NT2/D1 (cell line): ENCODE data around the gene HOXA3.

Experiments used
- DNase-seq: peaks from one replicate; pipeline ENCODE4 v3.0.0-alpha.2; 2011; ENCODE audit warnings: low read depth, low spot score
- H3K27me3 ChIP-seq: 2 replicates; pipeline ENCODE4 v1.6.0; 2011; ENCODE audit warnings: mild to moderate bottlenecking; ENCODE audit not compliant: insufficient read length, insufficient read depth
- H3K36me3 ChIP-seq: 2 replicates; pipeline ENCODE4 v1.6.1; 2011; ENCODE audit warnings: mild to moderate bottlenecking, low read length, mixed read lengths; ENCODE audit not compliant: insufficient read depth, insufficient read length
- H3K4me1 ChIP-seq: 2 replicates; pipeline ENCODE4 v1.5.1; 2011; ENCODE audit not compliant: insufficient read depth, insufficient read length
- H3K4me3 ChIP-seq: 2 replicates; pipeline ENCODE4 v1.5.1; 2011; ENCODE audit warnings: low read depth; ENCODE audit not compliant: insufficient read length
- H3K9ac ChIP-seq: 2 replicates; pipeline ENCODE4 v1.6.0; 2011; ENCODE audit warnings: low read depth; ENCODE audit not compliant: insufficient read length
- H3K9me3 ChIP-seq: 2 replicates; pipeline ENCODE4 v1.5.1; 2011; ENCODE audit warnings: mild to moderate bottlenecking, low read length; ENCODE audit not compliant: insufficient read depth
- SUZ12 ChIP-seq: IDR thresholded peaks from 2 replicates; pipeline ENCODE4 v1.6.1; 2011; ENCODE audit not compliant: insufficient read length, insufficient read depth; ENCODE audit errors: extremely low read depth
- YY1 ChIP-seq: IDR thresholded peaks from 2 replicates; pipeline ENCODE4 v1.6.1; 2011; ENCODE audit not compliant: insufficient read length, insufficient read depth
- ZNF274 ChIP-seq: IDR thresholded peaks from 2 replicates; pipeline ENCODE4 v1.6.1; 2011; ENCODE audit warnings: mild to moderate bottlenecking, low read depth, low read length

The HOXA3 gene

DNA sequence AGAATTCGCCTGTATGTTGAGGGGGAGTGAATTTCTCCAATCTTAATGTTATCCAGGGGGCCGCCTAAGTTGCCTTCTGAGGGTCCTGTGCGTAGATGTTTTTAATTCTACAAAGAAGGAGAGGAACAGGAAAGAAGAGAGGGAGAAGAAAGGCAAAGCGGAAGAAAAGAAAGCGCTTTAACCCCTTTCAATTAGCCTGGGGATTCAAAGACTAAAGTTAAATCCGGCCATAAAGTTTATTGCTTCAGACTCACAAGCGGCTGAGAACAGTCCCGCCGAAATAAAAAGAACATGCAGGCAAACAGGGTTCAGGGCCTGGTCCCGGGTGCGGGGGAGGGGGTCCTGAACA is 13.4 kb downstream of the HOXA3 start:
- no peak for DNase-seq
- Histone ChIP-seq H3K9ac (peak overlapping the region; percentile 43), H3K4me1 (no peaks in the 10 kb centered on the region), H3K4me3 (peak overlapping the region; percentile 20), H3K36me3 (no peaks in the 10 kb centered on the region), H3K9me3 (no peaks in the 10 kb centered on the region), H3K27me3 (peaks cover 99% of the 10 kb centered on the region)
- no peak for TF ChIP-seq ZNF274
- no peak for TF ChIP-seq SUZ12
- TF ChIP-seq YY1, result no peak

DNA sequence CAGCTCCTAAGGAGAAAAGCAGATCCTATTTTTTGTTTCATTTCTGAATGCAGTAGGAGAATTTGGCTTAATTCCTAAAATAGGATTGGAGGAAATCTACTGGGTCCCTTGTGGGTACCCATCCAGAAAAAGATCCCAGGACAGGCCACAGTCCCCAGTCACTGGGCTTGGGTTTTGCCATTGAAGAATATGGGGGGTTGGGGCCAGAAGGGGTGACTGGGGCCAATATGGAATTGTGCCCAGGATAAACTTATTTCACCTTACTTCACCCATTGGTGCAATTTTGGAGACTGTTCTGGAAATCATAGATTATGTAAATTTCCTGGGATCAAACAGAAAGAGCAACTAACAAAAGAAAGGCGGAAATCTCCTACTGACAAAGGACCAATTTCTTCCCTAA is 13.9 kb downstream of the HOXA3 start:
- no peaks in the 10 kb centered on the region for H3K9me3 ChIP-seq
- no peaks in the 10 kb centered on the region for H3K4me1 ChIP-seq
- no peak overlapping the region for H3K9ac ChIP-seq
- no peak for TF ChIP-seq SUZ12
- no peak for TF ChIP-seq ZNF274
- TF ChIP-seq YY1, result no peak
- no peaks in the 10 kb centered on the region for H3K36me3 ChIP-seq
- DNase-seq, result no peak
- peaks cover 100% of the 10 kb centered on the region for H3K27me3 ChIP-seq
- no peak overlapping the region for H3K4me3 ChIP-seq

DNA sequence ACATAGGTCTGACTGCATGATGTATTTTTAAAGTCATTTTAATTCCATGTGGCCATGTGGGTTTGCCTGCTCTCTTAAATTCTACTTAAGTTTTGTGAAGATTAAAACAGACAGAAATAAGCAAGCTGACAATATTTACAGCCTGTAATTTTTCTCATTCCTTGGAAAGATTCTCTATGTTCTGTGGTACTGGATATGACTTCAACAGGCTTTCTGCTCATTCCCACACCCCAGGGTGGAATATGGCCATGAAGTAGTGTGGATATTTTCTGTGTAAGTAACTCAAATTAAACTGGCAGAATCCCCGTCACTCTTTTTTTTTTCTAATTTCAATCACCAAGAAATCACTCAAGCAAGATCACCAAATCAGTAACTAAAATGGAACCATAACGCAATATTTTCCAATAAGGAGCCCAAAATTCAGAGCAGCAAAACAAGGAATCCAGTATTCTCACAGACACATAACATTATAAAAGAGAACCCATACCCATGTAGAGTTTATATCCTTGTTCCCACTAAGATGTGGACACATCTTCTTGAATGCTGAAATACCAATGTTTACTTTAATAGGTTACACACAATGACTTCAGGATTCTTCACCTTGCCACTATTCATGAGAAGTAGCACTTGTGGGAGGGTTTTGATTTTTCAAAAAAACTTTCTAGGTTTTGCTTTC is 14.6 kb downstream of the HOXA3 start:
- no peak overlapping the region for H3K4me3 ChIP-seq
- no peaks in the 10 kb centered on the region for H3K36me3 ChIP-seq
- DNase-seq, result no peak
- no peak overlapping the region for H3K9ac ChIP-seq
- H3K27me3 ChIP-seq, result peaks cover 100% of the 10 kb centered on the region
- no peak for TF ChIP-seq YY1
- TF ChIP-seq SUZ12, result no peak
- no peak for TF ChIP-seq ZNF274
- H3K9me3 ChIP-seq, result no peaks in the 10 kb centered on the region
- H3K4me1 ChIP-seq, result no peaks in the 10 kb centered on the region

DNA sequence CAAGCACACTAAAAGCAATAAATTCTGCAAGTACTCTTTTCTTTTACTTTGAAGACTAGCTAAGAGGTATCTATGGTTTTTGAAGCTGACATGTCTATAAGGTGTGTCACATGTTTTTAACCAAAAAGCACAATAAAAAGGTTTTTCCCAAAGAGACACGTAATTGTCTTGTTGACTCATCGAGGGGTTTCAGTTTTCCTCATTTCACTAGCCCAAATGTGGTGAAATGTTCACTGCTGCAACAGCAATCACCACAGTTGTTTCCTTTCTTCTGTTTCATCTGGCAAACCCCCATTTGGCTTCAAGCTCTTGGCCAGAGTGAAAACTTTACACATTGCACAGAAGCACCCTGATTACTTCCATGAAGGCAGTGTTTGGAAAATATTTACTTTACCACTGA is 18.0 kb downstream of the HOXA3 start:
- no peaks in the 10 kb centered on the region for H3K4me1 ChIP-seq
- no peak for TF ChIP-seq SUZ12
- TF ChIP-seq ZNF274, result no peak
- TF ChIP-seq YY1, result no peak
- H3K36me3 ChIP-seq, result no peaks in the 10 kb centered on the region
- no peak overlapping the region for H3K4me3 ChIP-seq
- H3K9ac ChIP-seq, result no peak overlapping the region
- no peaks in the 10 kb centered on the region; the same call in 1 of the 2 replicates for H3K9me3 ChIP-seq
- H3K27me3 ChIP-seq, result peaks cover 98% of the 10 kb centered on the region
- DNase-seq, result no peak

DNA sequence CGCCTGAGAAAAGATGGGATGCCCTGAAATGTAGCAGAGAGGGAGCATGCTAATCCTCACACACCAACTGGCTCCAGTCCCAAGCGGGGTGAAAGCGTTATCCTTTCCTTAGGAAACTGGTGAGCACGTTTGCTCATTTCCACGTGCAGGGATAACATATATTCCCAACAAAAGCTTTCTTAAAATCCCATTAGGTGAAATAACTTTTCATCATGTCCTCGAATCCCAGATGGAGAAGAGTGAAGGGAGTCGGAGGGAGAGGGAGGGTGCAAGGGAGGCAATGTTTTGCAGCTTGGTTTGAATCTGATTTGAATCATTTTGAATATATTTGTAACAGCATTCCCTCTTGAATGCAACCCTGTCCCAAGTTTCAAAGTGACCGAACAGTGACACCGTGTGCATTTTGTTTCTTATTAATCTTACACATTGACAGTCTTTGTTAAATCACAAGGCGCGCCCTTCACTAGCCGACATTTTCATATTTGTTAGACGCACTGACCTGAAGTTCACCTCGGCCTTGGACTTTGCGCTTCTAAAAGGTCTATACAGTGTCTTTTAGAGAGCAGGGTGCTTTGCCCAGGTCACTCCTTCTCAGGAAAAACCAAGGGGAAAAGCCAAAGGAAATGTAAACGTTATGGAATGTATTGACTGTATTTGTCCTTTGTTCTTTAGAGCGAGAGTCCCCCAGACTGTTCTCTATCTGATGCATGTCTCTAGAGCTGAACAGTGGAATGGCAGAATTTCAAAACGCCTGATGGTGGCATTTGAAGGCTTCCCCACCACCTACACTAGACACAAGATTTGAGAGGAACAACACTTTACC is 18.8 kb downstream of the HOXA3 start:
- Histone ChIP-seq H3K4me3 (no peak overlapping the region), H3K4me1 (no peaks in the 10 kb centered on the region), H3K9me3 (no peaks in the 10 kb centered on the region; the same call in 1 of the 2 replicates), H3K27me3 (peaks cover 98% of the 10 kb centered on the region), H3K9ac (no peak overlapping the region), H3K36me3 (no peaks in the 10 kb centered on the region)
- no peak for DNase-seq
- TF ChIP-seq SUZ12 (no peak), YY1 (no peak), ZNF274 (no peak)

DNA sequence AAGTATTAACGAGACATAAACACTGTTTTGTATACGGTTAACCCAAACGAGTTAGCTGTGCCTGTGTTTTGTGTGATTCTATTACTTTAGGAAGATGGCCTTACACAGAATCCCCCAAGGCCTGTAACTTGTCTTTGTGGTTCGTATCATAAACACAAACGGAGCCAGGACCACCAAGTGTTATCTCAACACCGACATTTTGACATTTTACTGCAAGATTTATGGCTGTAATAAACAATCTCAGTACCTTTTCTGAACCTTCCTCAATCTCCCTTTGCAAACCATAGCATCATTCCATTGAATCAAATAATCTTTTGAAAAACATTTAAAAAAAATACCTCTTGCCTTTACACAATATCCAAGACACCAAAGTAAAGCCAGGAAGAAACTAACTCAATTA is 19.4 kb downstream of the HOXA3 start:
- H3K9ac ChIP-seq, result no peak overlapping the region
- no peaks in the 10 kb centered on the region for H3K36me3 ChIP-seq
- no peak for DNase-seq
- peaks cover 98% of the 10 kb centered on the region for H3K27me3 ChIP-seq
- H3K9me3 ChIP-seq, result no peaks in the 10 kb centered on the region; the same call in 1 of the 2 replicates
- H3K4me3 ChIP-seq, result no peak overlapping the region
- TF ChIP-seq YY1, result no peak
- TF ChIP-seq ZNF274, result no peak
- peak; percentile 8 for TF ChIP-seq SUZ12
- no peaks in the 10 kb centered on the region for H3K4me1 ChIP-seq

DNA sequence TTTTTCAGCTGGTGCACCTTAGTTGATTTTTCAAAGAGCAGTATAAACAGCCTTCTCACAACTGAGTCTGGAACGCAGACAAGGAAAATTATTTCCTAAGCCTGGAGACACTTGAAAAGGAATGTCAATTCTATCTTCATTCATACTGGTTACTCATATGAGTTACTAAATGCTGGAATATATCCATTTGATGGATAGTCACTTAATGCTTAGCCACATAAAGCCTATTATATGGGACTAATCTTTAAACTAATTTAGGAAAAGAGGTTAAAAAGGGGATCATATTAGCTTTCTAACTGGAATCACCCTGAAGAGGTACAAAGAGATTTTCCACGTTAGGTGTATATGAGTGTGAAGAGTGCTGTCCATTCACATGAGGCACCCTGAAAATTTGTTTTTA is 20.2 kb downstream of the HOXA3 start:
- Histone ChIP-seq H3K4me3 (no peak overlapping the region), H3K9me3 (no peaks in the 10 kb centered on the region; the same call in 1 of the 2 replicates), H3K36me3 (no peaks in the 10 kb centered on the region), H3K27me3 (peaks cover 98% of the 10 kb centered on the region), H3K9ac (no peak overlapping the region), H3K4me1 (no peaks in the 10 kb centered on the region)
- DNase-seq, result no peak
- TF ChIP-seq SUZ12 (peak; percentile 9), YY1 (no peak), ZNF274 (no peak)
